ENCODE measurements around the gene IWS1.
"Not testable (repeated sequence)": the region's sequence is repeated elsewhere in the genome, so short reads cannot be mapped to it uniquely, and the experiment has no call there.

Gene IWS1

GRCh38 chr2:127560201-127560930 lies 34.1 kb upstream of the IWS1 start:
- no peak for DNase-seq

- DNase-seq: no peak
Observed at GRCh38 chr2:127559454-127559853, 33.2 kb upstream of the IWS1 start.

- DNase-seq: no peak
Observed at GRCh38 chr2:127558911-127559310, 32.6 kb upstream of the IWS1 start.

- no peak for DNase-seq
Observed at GRCh38 chr2:127552846-127553245, 26.6 kb upstream of the IWS1 start.

GRCh38 chr2:127552336-127552735 lies 26.0 kb upstream of the IWS1 start:
- no peak for DNase-seq

- DNase-seq: no peak
Observed at GRCh38 chr2:127551221-127551930, 25.1 kb upstream of the IWS1 start.

GRCh38 chr2:127546797-127547196 lies 20.5 kb upstream of the IWS1 start:
- no peak for DNase-seq

- DNase-seq: no peak
Observed at GRCh38 chr2:127545796-127546195, 19.5 kb upstream of the IWS1 start.

GRCh38 chr2:127545189-127545588 lies 18.9 kb upstream of the IWS1 start:
- no peak for DNase-seq

GRCh38 chr2:127543013-127543501 lies 16.8 kb upstream of the IWS1 start:
- not testable (repeated sequence) for DNase-seq

- DNase-seq: no peak
Observed at GRCh38 chr2:127542231-127542630, 15.9 kb upstream of the IWS1 start.

GRCh38 chr2:127541809-127542208 lies 15.5 kb upstream of the IWS1 start:
- DNase-seq: no peak

GRCh38 chr2:127537644-127538043 lies 11.4 kb upstream of the IWS1 start:
- DNase-seq: no peak

- no peak for DNase-seq
Observed at GRCh38 chr2:127536707-127537541, 10.6 kb upstream of the IWS1 start.

- no peak for DNase-seq
Observed at GRCh38 chr2:127535918-127536317, 9.6 kb upstream of the IWS1 start.

- DNase-seq: no peak
Observed at GRCh38 chr2:127535422-127535901, 9.2 kb upstream of the IWS1 start, which contains the start of gene MYO7B. Gene MYO7B, plus strand, starts transcription at chr2:127535683. Its CDS starts 24,040 bp downstream, at chr2:127559723.

- no peak for DNase-seq
Observed at GRCh38 chr2:127532296-127532695, 6.0 kb upstream of the IWS1 start.

GRCh38 chr2:127531221-127531648 lies 4.9 kb upstream of the IWS1 start:
- DNase-seq: no peak

GRCh38 chr2:127530245-127531140 lies 4.2 kb upstream of the IWS1 start:
- no peak for DNase-seq

- DNase-seq: not testable (repeated sequence)
Observed at GRCh38 chr2:127529416-127529815, 3.1 kb upstream of the IWS1 start.

GRCh38 chr2:127528487-127528886 lies 2.2 kb upstream of the IWS1 start:
- DNase-seq: no peak
